Measurements from ENCODE around the gene LIMK2.

- no peak for TF ChIP-seq ZEB2 (IDR thresholded peaks at IDR 0.05)
- no peak for TF ChIP-seq EGR1 (conservative IDR thresholded peaks at IDR 0.05)
- TF ChIP-seq TBP (optimal IDR thresholded peaks at IDR 0.05; ENCODE audit: low read depth, low read length), result no peak
- TF ChIP-seq BRCA1 (IDR thresholded peaks at IDR 0.05), result no peak
- TF ChIP-seq BRCA1 (CRISPR knock-in tag; IDR thresholded peaks at IDR 0.05), result no peak
- TF ChIP-seq CHCHD3 (CRISPR knock-in tag; IDR thresholded peaks at IDR 0.05), result no peak
- no peak for TF ChIP-seq ZSCAN29 (IDR thresholded peaks at IDR 0.05)
- TF ChIP-seq, protein P1, sequence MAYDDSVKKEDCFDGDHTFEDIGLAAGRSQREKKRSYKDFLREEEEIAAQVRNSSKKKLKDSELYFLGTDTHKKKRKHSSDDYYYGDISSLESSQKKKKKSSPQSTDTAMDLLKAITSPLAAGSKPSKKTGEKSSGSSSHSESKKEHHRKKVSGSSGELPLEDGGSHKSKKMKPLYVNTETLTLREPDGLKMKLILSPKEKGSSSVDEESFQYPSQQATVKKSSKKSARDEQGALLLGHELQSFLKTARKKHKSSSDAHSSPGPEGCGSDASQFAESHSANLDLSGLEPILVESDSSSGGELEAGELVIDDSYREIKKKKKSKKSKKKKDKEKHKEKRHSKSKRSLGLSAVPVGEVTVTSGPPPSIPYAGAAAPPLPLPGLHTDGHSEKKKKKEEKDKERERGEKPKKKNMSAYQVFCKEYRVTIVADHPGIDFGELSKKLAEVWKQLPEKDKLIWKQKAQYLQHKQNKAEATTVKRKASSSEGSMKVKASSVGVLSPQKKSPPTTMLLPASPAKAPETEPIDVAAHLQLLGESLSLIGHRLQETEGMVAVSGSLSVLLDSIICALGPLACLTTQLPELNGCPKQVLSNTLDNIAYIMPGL (CRISPR knock-in tag; IDR thresholded peaks at IDR 0.05), result no peak
- TF ChIP-seq CTCF (IDR thresholded peaks at IDR 0.05 in 2 of 3, conservative IDR thresholded peaks at IDR 0.05 in 1 of 3; ENCODE audit: insufficient read depth in 2 of 3, low read depth in 1 of 3, low read length in 3 of 3), result no peak
- TF ChIP-seq MAX (CRISPR knock-in tag; IDR thresholded peaks at IDR 0.05), result no peak
These were observed 10.6 kb downstream of the LIMK2 start for GRCh38 chr22:31222736-31223135.

Measured in K562 (cell line).